SH-SY5Y (cell line): ENCODE measurements around the gene GATM.

Experiments used
- GATA2 ChIP-seq: IDR thresholded peaks from 2 replicates; pipeline ENCODE4 v1.6.1; 2011; ENCODE audit warnings: mild to moderate bottlenecking, low read depth, low read length
- GATA3 ChIP-seq: IDR thresholded peaks from 2 replicates; pipeline ENCODE4 v1.6.1; 2011; ENCODE audit warnings: low read depth, mild to moderate bottlenecking, low read length, moderate library complexity

The GATM gene

DNA sequence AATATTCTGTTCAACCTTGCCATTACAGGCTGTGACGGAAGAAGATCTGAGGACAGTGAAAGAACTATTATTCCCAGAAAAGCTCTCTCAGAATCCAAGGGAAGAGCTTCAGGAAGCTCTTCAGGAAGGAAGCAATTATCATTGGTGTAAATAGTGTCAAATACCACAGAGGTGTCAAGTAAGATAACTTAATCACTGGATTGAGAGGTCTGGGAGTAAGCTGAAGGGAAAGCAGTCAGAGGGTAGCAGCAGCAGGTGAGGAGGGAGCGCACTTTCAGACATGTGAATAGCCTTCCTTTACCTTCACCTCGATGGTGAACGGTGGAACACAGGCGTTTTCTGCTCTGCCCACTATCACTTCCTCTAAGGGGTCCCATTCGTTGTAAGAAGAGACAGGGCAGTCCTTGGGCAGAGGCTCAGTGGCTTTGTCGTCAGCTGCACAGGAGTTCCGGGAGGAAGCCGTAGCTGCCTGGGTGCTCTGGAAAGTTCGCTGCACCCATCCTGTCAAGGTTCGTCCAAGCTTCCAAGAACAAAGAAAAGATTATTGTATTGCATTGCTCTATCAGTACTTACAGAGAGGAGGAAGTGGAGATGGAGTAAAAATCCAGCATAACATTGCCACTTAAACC is 1.9 kb downstream of the GATM start:
- TF ChIP-seq GATA2, result no peak
- TF ChIP-seq GATA3, result no peak

DNA sequence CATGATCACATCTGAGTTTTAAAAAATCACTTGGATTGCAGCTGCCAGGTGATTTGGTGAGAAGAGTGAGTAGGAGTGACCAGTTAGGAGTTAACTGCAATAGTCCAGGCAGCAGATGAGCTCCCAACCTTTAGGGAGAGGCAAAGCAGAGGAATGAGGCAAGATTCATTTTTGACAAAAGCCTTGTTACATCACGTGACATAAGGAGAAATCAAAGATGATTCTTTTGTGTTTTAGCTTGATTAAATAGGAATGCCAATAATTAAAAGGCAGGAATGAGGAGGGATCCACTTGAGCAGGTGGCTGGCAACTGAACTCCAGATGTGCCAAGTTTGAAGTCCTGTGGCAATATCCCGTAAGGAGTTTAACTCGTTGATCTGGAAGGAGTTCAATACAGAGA is 2.5 kb downstream of the GATM start:
- TF ChIP-seq GATA2, result no peak

DNA sequence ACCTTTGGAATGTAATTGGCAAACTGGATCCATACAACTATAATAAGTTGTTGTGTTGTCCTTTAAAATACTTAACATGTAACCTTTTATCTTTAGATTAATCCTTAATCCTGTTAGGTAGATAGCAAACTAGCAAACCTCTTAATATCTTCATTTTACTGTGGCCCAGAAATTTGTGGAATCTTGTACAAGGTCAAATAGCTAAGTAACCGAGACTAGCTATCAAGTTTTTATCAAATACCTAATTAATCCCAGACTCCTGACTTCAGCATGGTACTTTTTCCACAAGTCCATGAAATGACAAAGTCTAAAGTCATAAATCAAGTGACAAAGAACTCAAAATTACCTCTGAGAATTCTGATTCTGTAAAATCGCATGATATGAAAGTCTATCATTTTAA is 4.4 kb downstream of the GATM start:
- TF ChIP-seq GATA2 (no peak), GATA3 (no peak)

DNA sequence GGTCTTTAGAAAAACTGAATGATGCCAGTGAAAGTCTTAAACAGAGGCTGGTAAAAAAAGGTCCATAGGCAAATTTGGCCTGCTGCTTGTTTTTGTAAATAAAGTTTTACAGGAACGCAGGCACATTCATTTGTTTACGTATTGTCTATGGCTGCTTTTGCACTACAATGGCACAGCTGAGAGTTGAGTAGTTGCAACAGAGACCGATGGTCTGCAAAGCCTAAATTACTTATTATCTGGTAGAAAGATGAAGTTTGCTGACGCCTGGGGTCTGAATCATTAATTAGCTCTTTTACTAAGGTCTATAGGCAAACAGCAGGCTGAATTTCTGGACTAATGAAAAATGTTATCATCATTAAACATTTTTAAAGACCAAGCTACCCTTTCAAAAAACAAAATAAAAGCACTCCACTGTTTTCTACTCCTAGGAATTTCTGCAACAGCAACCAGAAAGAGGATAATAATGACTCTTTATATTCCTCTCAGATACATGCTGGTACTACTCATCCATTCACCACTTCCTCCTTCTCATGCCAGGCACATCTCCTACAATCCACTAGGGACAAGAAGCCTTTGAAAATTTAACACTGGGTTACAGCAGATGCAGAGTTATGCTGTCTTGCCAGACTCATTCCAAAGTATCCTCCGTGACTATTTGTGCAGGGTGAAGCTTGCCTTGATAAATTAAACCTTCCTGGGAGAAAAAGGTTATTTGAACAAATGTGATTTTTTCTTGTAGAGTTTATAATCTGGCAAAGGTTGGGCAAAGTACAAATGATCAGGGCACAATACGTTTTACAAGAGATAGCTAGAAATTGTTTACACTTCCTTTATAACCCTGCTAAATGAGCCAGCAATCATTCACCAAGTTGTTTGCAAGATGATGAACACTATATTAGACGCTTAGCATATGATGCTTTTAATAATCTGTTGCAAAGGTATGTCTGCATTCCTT is 6.0 kb downstream of the GATM start:
- TF ChIP-seq GATA3 (no peak), GATA2 (no peak)

DNA sequence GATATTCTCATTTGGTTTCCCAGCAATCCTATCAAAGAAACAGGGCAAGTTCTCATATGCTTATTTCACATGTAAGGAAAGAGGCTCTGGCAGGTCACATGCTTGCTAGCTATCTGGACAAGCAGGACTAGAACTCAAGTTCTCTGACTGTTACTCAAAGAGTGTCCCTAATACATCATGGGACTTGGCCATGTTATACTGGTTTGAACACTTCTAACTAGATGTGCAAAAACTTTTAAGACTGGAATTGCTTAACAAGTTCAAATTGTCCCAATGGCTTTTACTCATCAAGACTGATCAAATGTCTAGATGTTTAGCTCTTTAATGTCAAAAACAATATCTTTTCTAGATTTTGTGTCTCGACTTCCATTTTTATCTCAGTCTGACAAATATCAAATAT is 6.8 kb downstream of the GATM start:
- TF ChIP-seq GATA2, result no peak
- TF ChIP-seq GATA3, result no peak

DNA sequence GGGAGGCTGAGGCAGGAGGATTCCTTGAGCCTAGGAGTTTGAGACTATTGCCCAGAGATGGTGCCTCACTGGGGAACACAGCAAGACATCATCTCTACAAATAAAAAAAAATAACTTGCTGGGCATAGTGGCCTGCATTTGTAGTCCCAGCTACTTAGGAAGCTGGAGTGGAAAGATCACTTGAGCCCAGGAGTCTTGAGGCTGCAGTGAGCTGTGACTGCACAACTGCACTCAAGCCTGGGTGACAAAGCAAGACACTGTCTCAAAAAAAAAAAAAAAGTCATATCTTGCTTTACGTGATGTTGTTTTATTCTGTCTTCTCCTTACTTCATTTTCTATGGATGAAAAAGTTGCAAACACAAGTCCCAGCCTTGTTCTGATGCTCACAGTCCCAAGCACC is 14.1 kb downstream of the GATM start:
- no peak for TF ChIP-seq GATA3
- no peak for TF ChIP-seq GATA2

DNA sequence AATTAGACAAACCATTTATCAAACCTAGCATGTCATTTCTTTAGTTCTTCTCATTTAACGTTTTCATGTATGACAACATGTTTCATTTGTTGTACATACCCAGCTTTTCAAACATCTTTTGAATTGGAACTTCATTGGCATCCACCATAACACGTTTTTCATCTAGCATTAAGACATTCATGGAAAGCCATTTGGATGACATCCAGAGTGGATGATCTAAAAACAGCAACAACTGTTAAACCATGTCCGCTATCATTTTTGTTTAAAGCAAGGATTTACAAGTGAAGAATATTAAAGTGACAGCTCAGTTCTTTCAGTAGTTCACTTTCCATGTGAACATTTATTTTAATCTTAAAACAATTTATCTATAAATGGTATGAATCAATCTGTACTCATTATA is 14.5 kb downstream of the GATM start:
- TF ChIP-seq GATA2 (no peak), GATA3 (no peak)

DNA sequence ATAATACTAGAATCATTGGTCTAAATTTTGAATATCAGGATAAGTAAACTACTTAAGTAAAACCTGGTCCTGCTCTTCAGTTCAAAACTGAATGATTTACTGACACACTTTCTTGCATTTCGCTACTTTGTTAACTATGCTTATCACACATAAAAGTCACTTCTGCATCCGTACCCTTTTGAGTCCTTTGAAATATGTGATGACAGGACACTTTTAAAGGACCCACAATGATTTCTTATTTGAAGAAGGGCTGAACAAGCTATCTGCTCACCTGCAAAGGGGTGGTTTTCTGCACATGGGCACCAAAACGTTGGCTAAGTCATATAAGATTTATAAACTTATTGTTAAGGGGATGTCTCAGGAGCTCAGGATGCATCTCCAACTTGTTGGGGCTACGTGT is 15.0 kb downstream of the GATM start:
- no peak for TF ChIP-seq GATA2
- TF ChIP-seq GATA3, result no peak

DNA sequence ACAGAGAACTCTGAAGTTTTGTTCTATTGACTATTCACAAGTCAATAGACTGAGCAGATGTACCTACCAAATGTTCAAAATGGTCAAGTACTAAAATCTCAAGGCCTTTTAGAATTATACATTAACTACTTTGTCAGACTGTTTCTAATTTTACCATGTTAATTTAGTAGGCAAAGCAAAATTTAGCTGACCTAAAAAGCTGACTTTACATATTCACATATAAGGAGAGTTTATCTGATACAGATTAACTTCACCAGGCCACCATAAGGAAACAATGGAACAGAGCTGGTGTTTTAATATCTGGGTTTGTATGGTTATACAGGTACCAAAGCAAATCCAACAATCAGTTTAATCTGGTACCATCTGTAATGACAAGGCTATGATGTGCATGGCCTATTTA is 15.9 kb downstream of the GATM start:
- TF ChIP-seq GATA3 (no peak), GATA2 (no peak)

DNA sequence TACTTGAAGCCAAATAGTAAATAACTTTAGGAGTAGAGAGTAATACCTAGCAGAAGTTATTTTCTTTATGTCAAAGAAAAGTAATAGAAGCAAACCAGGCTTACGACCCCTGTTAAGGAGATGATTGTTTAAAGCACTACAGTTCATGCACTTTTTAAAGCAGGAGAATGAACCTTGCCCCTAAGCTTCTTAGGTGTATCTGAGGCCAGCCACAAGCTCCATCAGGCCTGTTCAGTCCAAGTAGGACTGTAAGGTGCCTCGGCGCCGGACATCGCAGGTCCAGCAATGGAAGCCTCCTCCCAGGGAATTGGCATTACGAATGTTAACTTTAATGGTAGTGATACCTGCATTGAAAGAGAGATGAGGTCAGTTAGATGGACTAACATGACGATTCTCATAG is 16.5 kb downstream of the GATM start:
- no peak for TF ChIP-seq GATA3
- no peak for TF ChIP-seq GATA2

DNA sequence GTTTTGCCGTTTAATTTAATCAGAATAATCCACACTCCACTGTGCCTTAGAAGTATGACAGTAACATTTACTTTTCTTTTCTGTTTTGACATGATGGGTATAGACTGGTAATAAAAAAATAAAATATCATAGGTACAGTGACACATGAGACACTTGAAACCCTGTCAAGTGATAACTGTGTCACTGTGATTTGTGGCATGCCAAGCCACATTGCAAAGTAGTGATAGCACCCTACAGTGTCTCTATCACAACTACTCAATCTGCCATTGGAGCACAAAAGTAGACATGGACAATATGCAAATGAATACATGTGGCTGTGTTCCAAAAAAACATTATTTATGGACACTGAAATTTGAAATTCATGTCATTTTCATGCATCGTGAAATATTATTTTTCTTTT is 22.5 kb downstream of the GATM start:
- TF ChIP-seq GATA2 (no peak), GATA3 (no peak)

DNA sequence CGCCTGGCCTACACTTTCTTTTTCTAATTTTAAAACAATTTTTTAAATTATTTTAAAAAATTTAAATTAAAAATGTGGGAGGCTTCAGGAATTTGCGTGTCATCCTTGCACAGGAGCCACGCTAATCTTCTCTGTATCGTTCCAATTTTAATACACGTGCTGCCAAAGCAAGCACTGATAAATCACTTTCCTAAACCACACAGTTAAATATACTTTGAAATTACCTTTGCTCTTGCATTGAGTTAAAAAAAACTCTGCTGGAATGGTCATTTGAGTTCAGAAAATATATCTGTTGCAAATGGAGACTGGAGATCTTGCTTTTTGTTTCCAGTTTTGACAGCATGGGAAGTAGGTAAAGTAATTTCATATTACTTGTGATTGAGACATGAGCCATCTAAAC is 23.6 kb downstream of the GATM start:
- TF ChIP-seq GATA2, result no peak
- no peak for TF ChIP-seq GATA3

DNA sequence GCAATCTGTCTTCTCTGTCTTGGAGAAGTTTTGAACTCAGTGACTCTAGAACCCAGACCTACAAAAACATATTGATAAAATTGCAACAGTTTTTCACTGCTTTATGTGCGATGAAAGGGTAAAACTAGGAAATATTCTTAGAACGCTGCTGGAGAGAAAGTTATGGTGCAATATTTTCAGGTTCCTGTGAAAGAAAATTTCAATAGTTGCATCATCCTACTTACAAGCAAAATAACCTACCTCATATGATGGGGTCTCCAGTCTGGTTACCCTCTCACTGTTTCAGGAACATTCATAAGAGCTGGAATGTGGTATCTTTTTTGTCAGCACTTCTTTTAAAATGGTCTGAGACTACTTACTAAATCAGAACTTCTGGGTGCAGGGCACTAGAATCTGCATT is 27.1 kb downstream of the GATM start:
- TF ChIP-seq GATA2 (no peak), GATA3 (no peak)

DNA sequence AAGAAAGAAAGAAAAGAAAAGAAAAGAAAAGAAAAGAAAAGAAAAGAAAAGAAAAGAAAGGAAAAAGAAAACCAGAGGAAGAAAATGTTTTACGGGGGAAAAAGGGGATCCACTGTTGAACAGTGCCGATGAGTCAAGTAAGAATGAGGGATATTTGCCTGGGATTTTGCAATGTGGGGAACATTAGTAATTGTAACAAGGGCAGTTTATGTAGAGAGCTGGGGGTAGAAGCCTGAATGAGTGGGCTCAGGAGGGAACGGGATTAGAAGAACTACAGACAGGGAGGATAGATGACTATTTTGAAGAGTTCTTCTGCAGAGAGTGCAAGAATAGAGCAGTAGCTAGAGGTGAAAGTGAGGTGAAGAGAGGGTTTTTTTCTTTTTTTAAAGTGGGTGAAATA is 28.7 kb downstream of the GATM start:
- TF ChIP-seq GATA2 (no peak), GATA3 (no peak)

DNA sequence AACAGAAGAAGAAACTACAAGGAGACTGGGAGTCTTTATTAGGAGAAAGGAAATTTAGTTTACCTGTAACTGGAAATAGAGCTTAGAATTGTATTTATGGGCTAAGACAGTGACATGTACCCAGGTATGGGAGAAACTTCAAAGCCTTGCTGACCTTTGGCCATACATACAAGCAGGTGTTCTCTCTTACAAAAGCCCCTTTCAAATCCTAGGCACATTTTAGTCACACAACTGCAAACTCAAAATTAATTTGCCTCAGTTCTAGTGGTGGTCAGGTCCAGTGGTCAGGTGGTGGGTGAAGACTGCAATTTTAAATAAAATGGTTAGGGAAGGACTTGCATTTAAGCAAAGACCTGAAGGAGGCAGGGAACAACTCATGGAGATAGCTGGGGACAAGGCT is 30.4 kb downstream of the GATM start:
- no peak for TF ChIP-seq GATA2
- TF ChIP-seq GATA3, result no peak

DNA sequence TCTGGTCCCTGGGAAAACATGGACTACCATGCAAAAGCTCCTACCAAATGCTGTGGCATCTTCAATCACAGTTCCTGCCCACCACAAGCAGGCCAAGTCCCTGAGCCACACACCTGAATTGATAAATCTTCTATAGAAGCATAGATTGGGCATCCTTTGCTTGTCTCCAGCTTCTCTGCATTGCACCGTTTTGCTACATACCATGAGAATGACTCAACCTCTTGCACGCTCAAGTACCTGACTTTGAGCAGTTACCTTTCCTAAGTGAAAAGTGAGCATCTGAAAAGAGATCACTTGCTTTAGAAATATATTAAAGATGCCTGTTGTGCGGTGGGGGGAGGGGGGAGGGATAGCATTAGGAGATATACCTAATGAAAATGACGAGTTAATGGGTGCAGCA is 31.3 kb downstream of the GATM start:
- TF ChIP-seq GATA2 (no peak), GATA3 (no peak)
